Thyroid gland (tissue), 4 donors: ENCODE results near the gene NFIX.

ENCODE experiments used
- POLR2A ChIP-seq, 2 donors: fragments of 450-650 bp; IDR thresholded peaks; one replicate each; pipeline ENCODE4 v1.6.1; 2017; ENCODE audit warnings: antibody characterized with exemption in 2 of 2, mild to moderate bottlenecking in 2 of 2, moderate library complexity in 1 of 2
- TF ChIP-seq, protein P1 (sequence below), 6 experiments: fragments of 200-600 bp in 3 of 6; fragments of 450-650 bp in 3 of 6; sonication (generic) in 3 of 6; IDR thresholded peaks; one replicate each; pipeline ENCODE4 v1.5.1; 2016 to 2019; ENCODE audit warnings: antibody characterized with exemption in 6 of 6, mild to moderate bottlenecking in 2 of 6, inconsistent platforms in 1 of 6, moderate library complexity in 1 of 6

DNA sequence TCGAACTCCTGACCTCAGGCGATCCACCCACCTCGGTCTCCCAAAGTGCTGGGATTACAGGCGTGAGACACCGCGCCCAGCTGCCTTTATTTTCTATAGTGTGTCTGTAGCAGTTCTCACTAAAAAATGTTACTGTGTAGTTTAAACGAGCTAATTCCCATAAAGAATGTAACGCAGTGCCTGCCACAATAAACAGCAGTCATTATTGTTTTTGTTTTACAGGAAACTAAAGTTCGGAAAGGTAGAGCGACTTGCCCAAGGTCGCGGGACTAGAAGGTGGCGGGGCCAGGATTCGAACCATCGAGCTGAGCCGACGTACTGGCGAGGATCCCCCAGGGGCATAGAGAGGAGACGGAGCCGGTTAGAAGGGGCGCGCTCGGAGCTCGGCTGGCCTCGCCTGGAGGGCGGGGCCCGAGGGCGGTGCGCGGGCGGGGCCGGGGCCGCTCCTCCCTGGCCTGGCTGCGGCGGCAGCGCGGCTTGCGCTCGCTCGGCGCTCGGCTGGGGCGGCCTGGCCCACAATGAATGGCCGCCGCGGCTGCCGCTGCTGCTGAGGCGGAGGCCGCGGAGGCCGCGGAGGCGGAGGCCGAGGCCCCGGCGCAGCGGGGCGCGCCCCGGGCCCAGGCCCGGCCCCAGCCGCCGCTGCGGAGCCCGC, 122.6 kb downstream of the NFIX start, which contains the start of gene NACC1:
- peak in 1 of 2 donors; percentile 62 for TF ChIP-seq POLR2A (IDR thresholded peaks at IDR 0.05)
- TF ChIP-seq, protein P1, sequence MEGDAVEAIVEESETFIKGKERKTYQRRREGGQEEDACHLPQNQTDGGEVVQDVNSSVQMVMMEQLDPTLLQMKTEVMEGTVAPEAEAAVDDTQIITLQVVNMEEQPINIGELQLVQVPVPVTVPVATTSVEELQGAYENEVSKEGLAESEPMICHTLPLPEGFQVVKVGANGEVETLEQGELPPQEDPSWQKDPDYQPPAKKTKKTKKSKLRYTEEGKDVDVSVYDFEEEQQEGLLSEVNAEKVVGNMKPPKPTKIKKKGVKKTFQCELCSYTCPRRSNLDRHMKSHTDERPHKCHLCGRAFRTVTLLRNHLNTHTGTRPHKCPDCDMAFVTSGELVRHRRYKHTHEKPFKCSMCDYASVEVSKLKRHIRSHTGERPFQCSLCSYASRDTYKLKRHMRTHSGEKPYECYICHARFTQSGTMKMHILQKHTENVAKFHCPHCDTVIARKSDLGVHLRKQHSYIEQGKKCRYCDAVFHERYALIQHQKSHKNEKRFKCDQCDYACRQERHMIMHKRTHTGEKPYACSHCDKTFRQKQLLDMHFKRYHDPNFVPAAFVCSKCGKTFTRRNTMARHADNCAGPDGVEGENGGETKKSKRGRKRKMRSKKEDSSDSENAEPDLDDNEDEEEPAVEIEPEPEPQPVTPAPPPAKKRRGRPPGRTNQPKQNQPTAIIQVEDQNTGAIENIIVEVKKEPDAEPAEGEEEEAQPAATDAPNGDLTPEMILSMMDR (IDR thresholded peaks at IDR 0.05) = no peak
